Stimulated activated CD4-positive, alpha-beta T cell treated with anti-CD3 and anti-CD28 coated beads, Interleukin-1b, Interleukin-23, amount 100 ng/mL, for 1 hour (primary cell): ENCODE measurements around the gene MAPK6.

Source experiments
- DNase-seq, 2 donors: peaks; one replicate each; pipeline ENCODE4 v3.0.0-alpha.2; 2020; ENCODE audit warnings: low read depth in 2 of 2

Gene MAPK6

DNA sequence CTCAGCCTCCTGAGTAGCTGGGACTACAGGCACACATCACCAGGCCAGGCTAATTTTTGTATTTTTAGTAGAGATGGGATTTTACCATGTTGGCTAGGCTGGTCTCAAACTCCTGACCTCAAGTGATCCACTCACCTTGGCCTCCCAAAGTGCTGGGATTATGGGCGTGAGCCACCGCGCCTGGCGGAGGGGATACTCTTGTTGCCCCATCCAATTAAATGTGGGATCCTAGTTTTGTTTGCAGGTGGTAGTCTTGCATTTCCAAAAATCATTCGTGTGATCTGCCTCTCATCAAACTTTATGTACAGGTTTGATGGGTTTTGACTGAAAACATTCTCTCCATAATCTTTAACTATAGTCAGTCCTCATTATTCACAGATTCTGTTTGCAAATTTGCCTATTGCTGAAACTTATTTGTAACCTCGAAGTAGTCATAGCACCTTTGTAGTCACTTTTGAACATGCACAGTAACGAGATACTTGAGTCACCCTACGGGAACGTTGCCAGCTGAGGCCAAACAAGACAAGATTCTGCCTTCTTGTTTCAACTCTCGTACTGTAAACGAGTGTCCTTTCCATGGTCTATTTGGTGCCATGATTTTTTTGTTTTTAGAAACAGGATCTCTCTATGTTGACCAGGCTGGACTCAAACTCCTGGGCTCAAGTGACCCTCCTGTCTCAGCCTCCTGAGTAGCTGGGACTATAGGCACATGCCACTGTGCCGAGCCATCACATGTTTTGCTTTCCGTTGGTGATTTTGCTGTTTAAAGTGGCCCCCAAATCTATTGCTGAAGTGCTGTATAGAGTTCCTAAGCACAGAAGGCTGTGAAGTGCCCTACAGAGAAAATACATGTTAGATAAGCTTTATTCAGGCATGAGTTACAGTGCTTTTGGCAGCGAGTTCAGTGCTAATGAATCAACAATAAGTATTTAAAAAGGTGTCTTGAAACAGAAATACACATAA lies 8.1 kb upstream of the MAPK6 start:
- DNase-seq, result no peak

DNA sequence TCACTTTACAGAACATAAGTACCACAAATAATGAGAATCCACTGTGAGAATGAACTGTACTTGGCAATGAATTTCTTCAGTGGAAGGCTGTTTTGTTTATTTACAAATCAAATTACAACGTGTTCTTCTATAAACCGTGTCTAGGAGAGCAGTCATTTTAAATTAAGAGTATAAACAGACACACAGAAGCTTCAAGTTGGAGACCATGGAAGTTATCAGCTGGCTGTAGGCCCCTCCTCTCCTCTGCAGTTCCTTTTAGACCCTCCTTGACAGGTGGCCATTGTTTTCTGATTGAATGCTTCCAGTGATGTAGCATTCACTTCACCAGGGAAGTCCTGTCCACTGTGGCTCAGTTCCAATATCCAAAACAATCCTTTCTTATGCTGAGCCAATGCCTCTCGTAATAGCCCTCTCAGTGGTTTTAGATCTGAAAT lies 7.3 kb upstream of the MAPK6 start:
- no peak for DNase-seq

DNA sequence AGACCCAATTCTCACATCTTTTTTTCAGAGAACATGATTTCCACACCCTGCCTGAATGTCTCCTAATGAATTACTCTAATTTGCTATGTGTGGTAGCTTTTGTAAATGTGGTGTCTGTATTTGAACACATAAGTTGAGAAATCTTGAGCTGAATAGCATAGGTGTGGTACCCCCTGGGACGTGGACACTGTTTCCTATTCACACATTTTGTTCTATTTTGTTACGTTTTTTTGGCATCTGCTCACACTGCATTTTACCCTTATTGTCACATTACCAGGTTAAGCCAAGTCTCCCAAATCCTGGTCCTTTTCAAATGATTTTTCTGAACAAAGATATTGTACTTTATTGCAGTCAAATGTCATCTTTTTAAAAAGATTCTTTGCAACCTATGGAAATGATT lies 6.8 kb upstream of the MAPK6 start:
- no peak for DNase-seq

DNA sequence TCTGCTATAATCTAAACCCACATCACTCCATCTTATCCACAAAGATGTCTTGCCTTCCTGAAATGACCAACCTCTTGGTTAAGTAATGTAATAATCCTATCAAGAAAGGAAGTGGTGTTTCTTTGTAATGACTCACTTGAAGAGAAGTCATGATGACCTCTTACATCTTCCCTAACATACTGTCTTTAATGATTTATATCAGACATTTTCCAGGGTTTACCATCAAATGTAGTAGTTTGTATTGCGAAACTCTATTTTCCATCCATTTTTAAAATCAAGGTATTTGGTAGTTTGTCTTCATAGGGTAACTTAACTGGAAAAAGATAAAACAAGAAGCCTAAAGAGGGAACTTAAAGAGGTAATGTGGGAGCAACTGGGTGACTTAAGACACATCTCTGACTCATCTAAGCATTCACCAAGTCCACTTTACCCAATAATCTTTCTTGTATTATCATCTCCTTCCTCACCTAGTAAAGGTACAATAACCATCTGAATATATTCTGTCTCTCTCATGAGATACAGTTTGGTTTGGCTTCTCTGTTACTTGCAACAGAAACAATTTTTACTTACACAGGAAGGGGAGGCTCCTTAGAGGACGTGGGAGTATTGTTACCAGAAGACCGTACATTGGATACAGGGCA lies 5.7 kb upstream of the MAPK6 start:
- no peak for DNase-seq

DNA sequence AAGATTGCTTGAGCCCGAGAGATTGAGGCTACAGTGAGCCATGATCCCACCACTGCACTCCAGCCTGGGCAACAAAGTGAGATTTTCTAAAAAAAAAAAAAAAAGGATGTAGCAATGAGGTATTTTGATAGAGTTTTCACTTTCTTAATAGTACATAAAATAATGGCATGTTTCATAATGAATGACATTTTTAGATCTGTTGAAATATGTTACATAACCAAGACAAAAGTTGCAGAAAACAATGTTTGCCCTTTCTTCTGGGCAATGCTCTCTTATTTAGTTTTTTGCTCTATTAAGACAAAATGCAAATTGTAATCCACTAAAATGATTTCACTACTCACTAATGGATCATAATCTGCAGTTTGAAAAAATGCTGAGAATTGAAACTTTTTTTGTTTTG lies 4.4 kb upstream of the MAPK6 start:
- no peak for DNase-seq

DNA sequence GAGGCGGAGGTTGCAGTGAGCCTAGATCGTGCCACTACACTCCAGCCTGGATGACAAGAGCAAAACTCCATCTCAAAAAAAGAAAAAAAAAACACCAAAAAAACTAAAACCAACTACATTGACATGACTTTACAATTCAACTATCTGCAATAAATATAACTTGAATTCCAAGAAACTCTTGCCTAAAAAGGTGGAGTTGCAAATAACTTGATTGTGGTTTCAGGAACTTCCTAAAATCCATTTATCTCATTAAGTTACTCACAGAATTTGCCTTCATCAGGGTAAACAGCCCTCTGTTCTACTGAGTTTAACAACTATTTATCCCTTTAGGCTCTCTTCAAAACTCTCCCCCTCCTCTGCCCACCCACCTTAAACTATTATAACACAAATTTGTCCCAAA lies 2.7 kb upstream of the MAPK6 start:
- DNase-seq, result no peak

DNA sequence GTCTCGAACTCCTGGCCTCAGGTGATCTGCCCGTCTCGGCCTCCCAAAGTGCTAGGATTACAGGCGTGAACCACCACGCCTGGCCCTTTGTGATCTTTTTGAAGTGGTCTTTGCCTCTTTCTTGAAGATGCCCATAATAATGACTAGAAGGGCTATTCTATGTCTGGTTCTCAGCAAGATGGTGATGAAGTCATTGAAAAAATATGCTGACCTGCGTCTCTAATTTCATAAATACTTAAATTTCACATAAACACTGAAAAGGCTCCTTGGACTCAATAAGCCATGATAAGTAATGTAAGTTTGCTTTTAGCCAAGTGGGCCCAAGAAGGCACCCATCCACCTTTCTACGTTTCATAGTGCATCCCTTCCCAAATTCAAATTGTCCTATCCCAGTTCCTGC lies 775 bp upstream of the MAPK6 start:
- DNase-seq, result no peak

DNA sequence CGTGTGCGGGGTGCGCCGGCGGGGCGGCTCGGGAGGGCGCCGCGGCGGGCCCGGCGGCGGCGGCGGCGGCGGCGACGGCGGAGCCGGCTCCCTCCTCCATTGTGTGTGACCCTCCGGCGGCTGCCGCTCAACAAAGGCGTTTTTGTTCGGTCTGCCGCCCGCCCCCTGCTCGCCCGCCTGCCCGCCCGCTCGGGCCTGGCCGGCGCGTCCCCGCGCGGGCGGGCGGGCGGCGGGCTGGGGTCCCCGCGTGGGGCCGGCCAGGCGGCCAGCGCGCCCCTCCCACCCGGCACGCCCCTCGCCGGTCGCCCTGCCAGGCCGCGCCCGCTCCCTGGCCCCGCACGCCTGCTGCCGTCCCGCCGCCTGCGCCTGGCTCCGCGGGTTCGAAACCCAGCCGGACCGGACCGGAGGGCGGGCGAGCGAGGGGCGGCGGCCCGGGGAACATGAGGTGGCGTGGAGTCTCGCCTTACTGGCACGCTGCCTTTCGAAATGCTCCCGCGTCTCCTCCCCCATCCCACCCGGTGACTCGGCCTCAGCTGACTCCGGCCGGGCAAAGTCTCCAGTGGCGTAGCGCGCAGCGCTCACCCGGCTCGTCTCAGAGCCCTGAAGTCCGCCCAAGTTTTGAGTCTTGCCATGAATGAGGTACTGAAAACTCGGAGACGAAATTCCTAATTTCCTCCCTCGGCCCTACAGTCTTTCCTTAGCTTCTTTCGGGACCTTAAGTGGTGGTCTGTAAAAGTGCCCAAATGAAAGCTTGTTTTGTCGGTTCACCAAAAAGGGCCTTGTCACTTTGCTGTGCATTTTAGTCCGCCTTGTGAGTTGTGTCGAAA lies 588 bp downstream of the MAPK6 start:
- DNase-seq, result peak; percentile 10 to 28

DNA sequence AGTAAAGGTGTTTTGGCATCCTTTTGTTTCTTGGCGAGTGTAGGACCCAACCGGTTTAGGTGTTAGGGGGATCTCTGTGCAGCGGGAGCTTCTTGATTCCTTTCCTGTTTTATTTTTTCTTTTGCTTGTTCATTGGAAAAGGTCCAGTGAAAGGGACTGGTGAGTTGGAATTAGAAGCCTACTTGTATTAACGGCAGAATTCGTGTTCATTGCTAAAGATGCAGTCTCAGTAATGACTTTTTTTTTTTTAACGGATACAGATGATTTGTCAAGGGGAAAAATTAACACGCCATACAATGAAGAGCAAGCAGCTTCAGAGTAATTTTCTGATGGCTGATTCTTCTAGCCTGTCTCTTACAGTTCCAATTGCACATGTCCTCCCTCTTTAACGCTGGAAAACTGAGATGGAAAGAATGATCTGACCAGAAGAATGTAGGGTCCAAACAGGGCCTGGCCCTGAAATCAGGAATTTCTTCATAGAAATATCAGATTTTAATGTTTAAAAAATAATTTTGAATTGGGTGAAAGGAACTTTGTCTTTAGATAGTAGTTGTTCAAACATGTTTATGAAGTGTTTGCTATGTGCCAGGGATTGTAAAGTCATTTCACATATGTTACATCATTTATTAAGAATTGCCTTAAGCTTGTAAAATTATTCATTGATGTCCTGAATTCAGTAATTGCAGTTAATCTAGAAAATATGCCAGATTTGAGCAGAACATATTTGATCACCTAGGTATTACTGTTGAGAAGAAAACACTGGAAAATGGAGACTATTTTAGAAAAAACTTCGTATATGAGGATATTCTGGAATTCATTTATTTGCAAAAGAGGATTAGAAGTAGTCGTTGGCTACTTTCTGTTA lies 1.4 kb downstream of the MAPK6 start:
- no peak for DNase-seq

DNA sequence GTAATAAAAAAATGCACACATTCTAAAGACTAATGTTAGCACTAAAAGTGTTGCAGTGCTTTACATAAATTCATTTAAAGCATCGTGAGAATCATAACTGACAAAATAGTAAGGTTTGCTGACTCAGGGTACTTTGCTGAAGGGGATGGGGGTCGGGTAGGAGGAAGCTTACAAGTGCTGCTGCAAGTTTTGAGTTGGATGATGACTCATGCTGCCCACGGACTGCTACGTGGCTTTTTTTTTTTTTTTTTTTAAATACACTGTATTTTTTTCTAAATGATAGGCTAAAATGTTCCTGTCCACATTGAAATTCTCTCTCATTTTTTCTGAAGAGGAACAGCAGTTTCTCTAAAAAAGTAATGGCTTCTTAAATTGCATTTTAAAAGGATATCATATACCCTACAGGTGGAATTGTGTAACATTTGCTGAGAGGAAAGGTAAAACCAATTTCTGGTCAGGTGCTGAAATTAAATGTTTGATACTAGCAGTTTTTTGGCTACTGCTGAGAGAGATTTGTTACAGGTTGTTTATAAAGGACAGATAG lies 2.2 kb downstream of the MAPK6 start:
- peak; percentile 31 to 37 for DNase-seq

DNA sequence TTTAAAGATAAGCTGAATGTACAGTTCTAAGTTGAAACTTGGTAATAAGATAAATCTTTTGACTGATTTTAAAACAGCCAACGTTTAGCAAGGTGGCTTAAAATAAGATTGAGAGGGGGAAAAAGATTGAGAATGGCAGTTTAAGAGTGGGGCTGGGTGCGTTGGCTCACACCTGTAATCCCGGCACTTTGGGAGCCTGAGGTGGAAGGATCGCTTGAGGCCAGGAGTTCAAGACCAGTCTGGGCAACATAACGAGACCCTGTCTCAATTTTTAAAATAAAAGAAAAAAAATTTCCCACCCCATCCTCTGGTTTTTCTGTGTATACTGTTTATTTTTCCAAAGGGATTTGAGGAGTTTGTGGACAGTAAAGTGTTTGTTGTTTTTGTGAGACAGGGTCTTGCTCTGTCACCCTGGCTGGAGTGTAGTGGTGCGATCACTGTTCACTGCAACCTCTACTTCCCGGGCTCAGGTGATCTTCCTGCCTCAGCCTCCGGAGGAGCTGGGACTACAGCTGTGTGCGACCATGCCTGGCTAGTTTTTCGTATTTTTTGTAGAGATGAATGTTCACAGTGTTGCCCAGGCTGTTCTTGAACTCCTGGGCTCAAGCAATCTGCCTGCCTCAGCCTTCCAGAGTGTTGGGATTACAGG lies 3.0 kb downstream of the MAPK6 start:
- no peak for DNase-seq

DNA sequence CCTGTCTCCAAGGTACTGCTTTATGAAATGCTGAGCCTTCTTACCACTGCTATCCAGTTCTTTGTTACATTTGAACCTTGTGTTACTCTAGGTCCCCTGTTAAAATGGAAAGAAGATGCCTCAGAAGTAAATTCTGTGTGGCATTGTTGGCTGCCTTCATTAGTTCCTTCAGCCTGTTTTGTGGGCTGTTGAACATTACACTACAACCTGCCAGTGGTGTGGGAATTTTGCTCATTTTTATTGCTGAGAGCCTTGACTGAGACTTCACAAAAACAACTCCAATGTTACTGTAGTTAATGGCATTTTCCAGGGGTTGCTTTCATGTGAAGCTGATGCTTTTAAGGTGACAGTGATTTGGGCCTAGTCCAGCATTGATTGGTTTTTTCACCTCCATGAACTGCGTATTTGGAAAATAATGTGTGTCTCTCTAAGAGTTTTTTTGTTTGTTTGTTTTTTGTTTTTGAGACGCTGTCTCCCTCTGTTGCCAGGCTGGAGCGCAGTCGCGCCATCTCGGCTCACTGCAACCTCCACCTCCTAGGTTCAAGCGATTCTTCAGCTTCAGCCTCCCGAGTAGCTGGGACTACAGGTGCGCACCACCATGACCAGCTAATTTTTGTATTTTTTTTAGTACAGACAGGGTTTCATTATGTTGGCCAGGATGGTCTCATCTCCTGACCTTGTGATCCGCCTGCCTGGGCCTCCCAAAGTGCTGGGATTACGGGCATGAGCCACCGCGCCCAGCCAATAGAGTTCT lies 4.3 kb downstream of the MAPK6 start:
- DNase-seq, result no peak

DNA sequence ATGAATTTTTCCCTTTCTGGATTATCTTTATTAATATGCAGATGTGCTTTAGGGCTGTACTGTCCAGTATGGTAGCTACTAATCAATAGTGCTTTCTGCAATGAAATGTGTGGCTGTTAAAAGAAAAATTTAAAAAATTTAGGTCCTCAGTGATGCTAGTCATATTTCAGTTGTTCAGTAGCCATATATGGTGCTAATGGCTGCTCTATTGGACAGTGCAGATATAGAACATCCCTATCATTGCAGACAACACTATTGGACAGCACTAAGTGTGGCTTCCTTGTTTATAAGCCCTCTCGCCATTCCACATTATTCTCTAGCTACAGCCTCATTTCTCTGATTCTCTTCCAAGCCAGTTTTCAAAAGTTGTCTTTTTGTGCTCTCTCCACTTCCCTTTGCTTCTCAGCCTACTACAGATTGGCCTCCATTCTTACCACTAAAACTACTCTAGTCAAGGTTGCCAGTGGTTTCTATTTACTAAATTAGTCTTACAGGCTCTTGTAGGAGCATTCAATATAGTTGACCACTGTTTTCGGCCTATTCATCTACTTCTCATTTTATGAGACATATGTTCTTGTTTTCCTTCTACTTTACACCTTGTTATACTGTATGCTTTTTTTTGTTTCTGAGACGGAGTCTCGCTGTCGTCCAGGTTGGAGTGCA lies 9.5 kb downstream of the MAPK6 start:
- DNase-seq, result no peak

DNA sequence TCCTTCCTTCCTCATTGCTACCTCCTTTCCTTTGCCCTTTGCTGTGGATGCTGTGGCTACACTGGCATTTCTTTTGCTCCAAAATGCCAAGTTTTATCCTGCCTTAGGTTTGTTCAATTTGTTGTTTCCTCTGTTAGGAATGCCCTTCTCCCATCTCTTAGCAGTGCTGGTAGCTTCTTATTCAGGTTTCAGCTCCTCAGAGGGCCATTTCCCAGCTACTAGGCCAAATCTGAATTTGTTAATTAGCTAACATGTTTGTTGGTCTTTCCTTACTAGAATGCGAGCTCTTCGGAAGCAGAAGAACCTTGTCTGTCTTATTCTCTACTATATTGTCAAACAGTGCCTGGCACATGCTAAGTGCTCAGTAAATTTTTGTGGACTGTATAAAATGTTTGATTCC lies 11.0 kb downstream of the MAPK6 start:
- no peak for DNase-seq

DNA sequence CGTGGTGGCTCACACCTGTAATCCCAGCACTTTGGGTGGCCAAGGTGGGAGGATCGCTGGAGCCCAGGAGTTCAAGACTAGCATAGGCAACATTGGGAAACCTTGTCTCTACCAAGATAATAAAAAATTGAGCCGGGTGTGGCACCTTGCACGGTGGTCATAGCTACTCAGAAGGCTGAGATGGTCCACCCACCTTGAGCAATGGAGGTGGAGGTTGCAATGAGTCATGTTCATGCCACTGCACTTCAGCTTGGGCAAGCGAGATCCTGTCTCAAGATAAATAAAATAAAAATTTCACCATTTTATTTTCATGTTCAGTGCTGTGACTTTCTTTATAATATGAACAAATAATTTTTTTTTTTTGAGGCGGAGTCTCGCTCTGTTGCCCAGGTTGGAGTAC lies 12.5 kb downstream of the MAPK6 start:
- no peak for DNase-seq

DNA sequence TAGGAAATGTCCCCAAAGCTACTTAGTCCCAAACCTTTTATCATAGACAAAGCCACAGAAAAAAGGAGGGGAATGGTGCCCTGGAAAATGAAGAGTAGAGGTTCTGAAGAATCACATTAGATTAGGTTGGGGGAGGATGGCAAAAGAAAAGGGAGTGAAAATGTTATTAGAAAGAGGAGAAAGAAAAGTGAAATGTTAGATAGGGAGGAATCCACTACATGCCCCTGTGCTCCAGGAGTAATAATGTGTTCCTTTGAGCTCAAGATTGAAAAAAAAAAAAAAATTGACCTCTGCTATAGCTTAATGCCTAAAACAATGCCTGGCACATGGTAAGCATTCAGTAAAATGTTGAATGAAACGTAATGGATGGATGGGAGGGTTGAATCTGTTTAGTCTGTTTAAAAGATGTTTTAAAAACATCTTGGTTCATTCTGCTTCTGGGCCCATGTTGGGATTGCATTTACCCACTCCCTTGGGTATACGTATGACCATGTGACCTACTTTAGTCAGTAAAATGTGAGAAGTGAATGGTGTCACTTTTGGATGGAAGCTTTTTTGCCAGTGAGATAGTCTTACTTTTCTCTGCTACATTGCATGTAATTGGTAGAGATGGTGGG lies 19.0 kb downstream of the MAPK6 start:
- DNase-seq, result no peak

DNA sequence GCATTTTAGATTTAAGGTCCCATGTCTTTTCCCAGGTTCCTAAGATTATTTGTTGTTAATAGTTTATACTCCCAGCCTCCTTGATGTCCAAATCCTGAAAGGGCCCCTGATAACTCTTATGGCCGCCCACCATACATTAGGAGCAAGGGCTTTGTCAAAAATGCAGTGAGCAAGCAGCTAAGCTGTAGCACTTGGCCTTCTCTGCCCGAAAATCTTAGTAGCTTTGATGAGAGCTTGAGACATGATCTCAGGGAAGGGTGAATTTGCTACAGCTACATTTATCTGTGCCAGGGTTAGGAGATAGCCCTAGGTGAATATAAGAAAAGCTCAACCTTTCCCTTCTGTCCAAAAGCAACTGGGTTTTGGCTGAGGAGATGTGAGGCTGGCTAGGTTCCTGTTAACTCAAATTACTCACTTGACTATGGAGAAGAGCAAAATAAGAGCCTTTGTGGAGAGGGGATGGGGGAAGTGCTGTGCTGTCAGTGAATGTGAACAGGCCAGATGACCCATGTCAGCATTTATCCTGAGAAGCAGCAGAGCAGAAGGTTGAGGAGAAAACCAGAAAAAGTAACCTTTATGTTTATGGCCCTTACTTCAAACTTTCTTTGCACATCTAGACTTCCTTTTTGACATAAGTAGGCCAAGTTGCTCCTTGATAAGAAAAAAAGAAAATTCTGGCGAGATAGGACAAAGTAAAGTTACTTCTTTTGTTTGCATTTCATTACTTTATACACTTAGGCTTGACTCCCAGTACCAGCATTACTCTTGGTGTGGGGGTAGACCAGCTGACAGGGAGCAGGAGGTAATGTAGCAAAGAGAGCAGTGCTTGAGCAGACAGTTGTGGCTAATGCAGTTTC lies 21.1 kb downstream of the MAPK6 start:
- DNase-seq, result no peak
